ENCODE results near the gene KIF16B. TPM values are rescaled to one million over a fixed set of nuclear protein-coding genes. Genes with fewer than 3 reads are reported as not detected.
"Not testable (repeated sequence)": the region's sequence is repeated elsewhere in the genome, so short reads cannot be mapped to it uniquely, and the experiment has no call there.

Gene KIF16B
- total RNA-seq, 1 donor from 2014 or later = 27.0 TPM

- Mint-ChIP-seq H3K27ac (ENCODE audit: unreplicated experiment) (no peak overlapping the region), H3K9me3 (ENCODE audit: unreplicated experiment) (no peaks in the 10 kb centered on the region), H3K27me3 (ENCODE audit: unreplicated experiment) (no peaks in the 10 kb centered on the region), H3K4me1 (ENCODE audit: low read depth, unreplicated experiment) (peaks cover 4% of the 10 kb centered on the region), H3K4me3 (ENCODE audit: unreplicated experiment) (no peak overlapping the region), H3K36me3 (ENCODE audit: unreplicated experiment) (peaks cover 6% of the 10 kb centered on the region)
- DNase-seq = no peak
- TF ChIP-seq CTCF (IDR thresholded peaks at IDR 0.05; ENCODE audit: partially characterized antibody, unreplicated experiment) = no peak
These were observed 43.0 kb downstream of the KIF16B start for GRCh38 chr20:16530201-16530681.

GRCh38 chr20:16528078-16528477 is 45.2 kb downstream of the KIF16B start:
- Mint-ChIP-seq H3K4me3 (ENCODE audit: unreplicated experiment) (no peak overlapping the region), H3K27ac (ENCODE audit: unreplicated experiment) (no peak overlapping the region), H3K9me3 (ENCODE audit: unreplicated experiment) (no peaks in the 10 kb centered on the region), H3K4me1 (ENCODE audit: low read depth, unreplicated experiment) (peaks cover 4% of the 10 kb centered on the region), H3K27me3 (ENCODE audit: unreplicated experiment) (no peaks in the 10 kb centered on the region), H3K36me3 (ENCODE audit: unreplicated experiment) (peaks cover 7% of the 10 kb centered on the region)
- DNase-seq = no peak
- TF ChIP-seq CTCF (IDR thresholded peaks at IDR 0.05; ENCODE audit: partially characterized antibody, unreplicated experiment) = no peak

- no peak overlapping the region for H3K4me3 Mint-ChIP-seq (ENCODE audit: unreplicated experiment)
- H3K9me3 Mint-ChIP-seq (ENCODE audit: unreplicated experiment) = no peaks in the 10 kb centered on the region
- peaks cover 4% of the 10 kb centered on the region for H3K4me1 Mint-ChIP-seq (ENCODE audit: low read depth, unreplicated experiment)
- H3K27me3 Mint-ChIP-seq (ENCODE audit: unreplicated experiment) = peaks cover 2% of the 10 kb centered on the region
- H3K27ac Mint-ChIP-seq (ENCODE audit: unreplicated experiment) = no peak overlapping the region
- H3K36me3 Mint-ChIP-seq (ENCODE audit: unreplicated experiment) = peaks cover 7% of the 10 kb centered on the region
- no peak for DNase-seq
- TF ChIP-seq CTCF (IDR thresholded peaks at IDR 0.05; ENCODE audit: partially characterized antibody, unreplicated experiment) = no peak
These were observed 45.8 kb downstream of the KIF16B start for GRCh38 chr20:16527438-16527837.

- peaks cover 7% of the 10 kb centered on the region for H3K36me3 Mint-ChIP-seq (ENCODE audit: unreplicated experiment)
- H3K27ac Mint-ChIP-seq (ENCODE audit: unreplicated experiment) = no peak overlapping the region
- peaks cover 2% of the 10 kb centered on the region for H3K27me3 Mint-ChIP-seq (ENCODE audit: unreplicated experiment)
These were observed 46.5 kb downstream of the KIF16B start for GRCh38 chr20:16526433-16527380.

GRCh38 chr20:16522651-16523050 is 50.6 kb downstream of the KIF16B start:
- H3K4me1 Mint-ChIP-seq (ENCODE audit: low read depth, unreplicated experiment) = peaks cover 25% of the 10 kb centered on the region
- not testable (repeated sequence) for H3K4me3 Mint-ChIP-seq (ENCODE audit: unreplicated experiment); H3K27me3 Mint-ChIP-seq (ENCODE audit: unreplicated experiment)

More at GRCh38 chr20:16526433-16527380, 46.5 kb downstream of the KIF16B start:
- no peak for TF ChIP-seq CTCF (IDR thresholded peaks at IDR 0.05; ENCODE audit: partially characterized antibody, unreplicated experiment)
- peaks cover 4% of the 10 kb centered on the region for H3K4me1 Mint-ChIP-seq (ENCODE audit: low read depth, unreplicated experiment)
- H3K9me3 Mint-ChIP-seq (ENCODE audit: unreplicated experiment) = no peaks in the 10 kb centered on the region
- DNase-seq = no peak
- H3K4me3 Mint-ChIP-seq (ENCODE audit: unreplicated experiment) = no peak overlapping the region

More at GRCh38 chr20:16522651-16523050, 50.6 kb downstream of the KIF16B start:
- not testable (repeated sequence) for DNase-seq; H3K9me3 Mint-ChIP-seq (ENCODE audit: unreplicated experiment); H3K36me3 Mint-ChIP-seq (ENCODE audit: unreplicated experiment)
- peak overlapping the region; percentile 10 for H3K27ac Mint-ChIP-seq (ENCODE audit: unreplicated experiment)
